SK-N-SH (cell line): ENCODE results near the gene CEP290. TPM values are rescaled to one million over a fixed set of nuclear protein-coding genes. Genes with fewer than 3 reads are reported as not detected.
A peak's percentile ranks its signal among the peaks of the same experiment; 100 is the strongest.

Experiments used
- CTCF ChIA-PET: fragments of 300-600, 350-600 bp; formaldehyde crosslinking; extraction: SDS; loops from one replicate; lab custom pipeline; 2021; lab: Yijun Ruan, JAX
- POLR2A ChIA-PET: fragments of 350-600 bp; sonication (Branson Sonifier 250); formaldehyde crosslinking; extraction: SDS; loops from one replicate; lab custom pipeline; 2020; ENCODE audit warnings: antibody characterized with exemption, inconsistent platforms; lab: Yijun Ruan, JAX
- DNase-seq: peaks from one replicate; pipeline ENCODE4 v3.0.0; 2012
- H2AFZ ChIP-seq: fragments of 200-600 bp; sonication (generic); 2 replicates; pipeline ENCODE4 v1.8.1; 2016; ENCODE audit warnings: antibody characterized with exemption, mild to moderate bottlenecking, low read depth
- H3F3A ChIP-seq: fragments of 200-600 bp; sonication (generic); replicated peaks from 2 replicates; pipeline ENCODE3; 2016; ENCODE audit warnings: antibody characterized with exemption, mild to moderate bottlenecking; ENCODE audit not compliant: insufficient read depth
- H3K27ac ChIP-seq, 2 experiments: fragments of 200-500 bp in 1 of 2; fragments of 200-600 bp in 1 of 2; sonication (Bioruptor generic) in 1 of 2; sonication (generic), shearing (Covaris generic) in 1 of 2; 2 replicates each; pipeline versions ENCODE4 v1.5.1 to v1.6.1; 2014 to 2016; ENCODE audit warnings: low read depth in 2 of 2, inconsistent platforms in 1 of 2, low read length in 1 of 2, mild to moderate bottlenecking in 1 of 2, mixed read lengths in 1 of 2
- H3K27me3 ChIP-seq: fragments of 200-600 bp; sonication (generic), shearing (Covaris generic); 2 replicates; pipeline ENCODE4 v1.6.1; 2016; ENCODE audit warnings: mixed run types; ENCODE audit not compliant: insufficient read depth
- H3K36me3 ChIP-seq, 2 experiments: fragments of 200-500 bp in 1 of 2; fragments of 200-600 bp in 1 of 2; sonication (Bioruptor generic) in 1 of 2; sonication (generic) in 1 of 2; replicated peaks in 1 of 2; 2 replicates each; pipeline versions ENCODE3 to v1.5.1; 2014 to 2016; ENCODE audit warnings: low read length in 1 of 2, mild to moderate bottlenecking in 1 of 2; ENCODE audit not compliant: insufficient read depth in 2 of 2, control insufficient read depth in 1 of 2
- H3K4me1 ChIP-seq, 2 experiments: fragments of 200-500 bp in 1 of 2; fragments of 200-600 bp in 1 of 2; sonication (Bioruptor generic) in 1 of 2; sonication (generic), shearing (Covaris generic) in 1 of 2; 2 replicates each; pipeline versions ENCODE4 v1.5.1 to v1.6.1; 2014 to 2016; ENCODE audit warnings: low read depth in 1 of 2, low read length in 1 of 2, mixed run types in 1 of 2; ENCODE audit not compliant: insufficient read depth in 2 of 2, control insufficient read depth in 1 of 2
- H3K4me2 ChIP-seq: fragments of 200-600 bp; sonication (generic), shearing (Covaris generic); 2 replicates; pipeline ENCODE4 v1.6.1; 2017; ENCODE audit warnings: mixed run types
- H3K4me3 ChIP-seq, 2 experiments: fragments of 200-500 bp in 1 of 2; fragments of 200-600 bp in 1 of 2; sonication (Bioruptor generic) in 1 of 2; sonication (generic), shearing (Covaris generic) in 1 of 2; 2 replicates each; pipeline versions ENCODE4 v1.5.1 to v1.8.1; 2014 to 2016; ENCODE audit warnings: low read depth in 2 of 2, inconsistent platforms in 1 of 2, low read length in 1 of 2, mild to moderate bottlenecking in 1 of 2, mixed read lengths in 1 of 2, moderate library complexity in 1 of 2
- H3K79me2 ChIP-seq: fragments of 200-600 bp; sonication (generic); 2 replicates; pipeline ENCODE4 v1.8.1; 2017; ENCODE audit warnings: mild to moderate bottlenecking; ENCODE audit not compliant: insufficient read depth
- H3K9ac ChIP-seq: fragments of 200-600 bp; sonication (generic); 2 replicates; pipeline ENCODE4 v1.6.1; 2017; ENCODE audit warnings: mixed run types
- H3K9me2 ChIP-seq: fragments of 200-600 bp; sonication (generic); 2 replicates; pipeline ENCODE4 v1.6.1; 2017; ENCODE audit warnings: mixed run types
- H3K9me3 ChIP-seq: fragments of 200-600 bp; sonication (generic); 2 replicates; pipeline ENCODE4 v1.6.1; 2017; ENCODE audit warnings: mixed run types, mild to moderate bottlenecking, moderate library complexity
- H4K20me1 ChIP-seq: fragments of 200-600 bp; sonication (generic); 2 replicates; pipeline ENCODE4 v1.6.1; 2017; ENCODE audit warnings: mild to moderate bottlenecking, mixed run types; ENCODE audit not compliant: insufficient read depth
- ELF1 ChIP-seq: IDR thresholded peaks from 2 replicates; pipeline ENCODE4 v1.4.0; 2012
- GABPA ChIP-seq: IDR thresholded peaks from 2 replicates; pipeline ENCODE4 v1.4.0; 2012; ENCODE audit warnings: low read depth, mild to moderate bottlenecking
- MXI1 ChIP-seq: IDR thresholded peaks from 2 replicates; pipeline ENCODE4 v1.6.1; 2012; ENCODE audit warnings: mild to moderate bottlenecking, low read depth, low read length, improper control_type of control experiment
- PBX3 ChIP-seq: IDR thresholded peaks from 2 replicates; pipeline ENCODE4; 2012
- POLR2AphosphoS5 ChIP-seq: IDR thresholded peaks from 2 replicates; pipeline ENCODE4 v1.6.1; 2012; ENCODE audit warnings: low read depth, low read length
- RAD21 ChIP-seq: IDR thresholded peaks from 2 replicates; pipeline ENCODE4 v1.6.1; 2012; ENCODE audit warnings: mild to moderate bottlenecking, low read length
- RCOR1 ChIP-seq: fragments of 150-350 bp; IDR thresholded peaks from 2 replicates; pipeline ENCODE4 v1.6.1; 2017; ENCODE audit warnings: antibody characterized with exemption, low read length
- SIN3A ChIP-seq: IDR thresholded peaks from 2 replicates; pipeline ENCODE4 v1.6.1; 2012; ENCODE audit warnings: low read depth, mild to moderate bottlenecking, low read length, moderate library complexity, borderline replicate concordance
- SMC3 ChIP-seq: IDR thresholded peaks from 2 replicates; pipeline ENCODE4 v1.6.1; 2012; ENCODE audit warnings: low read depth, low read length, improper control_type of control experiment
- WGBS: methylation state at CpG from one replicate; pipeline ENCODE4 v1.1.6; 2017; ENCODE audit warnings: low lambda C conversion rate; 5-methylcytosine and 5-hydroxymethylcytosine counted together
- polyA plus RNA-seq, 3 experiments: library from polyadenylated mRNA; depleted of rRNA; stranded (reverse); fragments of >200 nt; gene quantifications; 2 replicates each; pipeline ENCODE4 v1.2.3, GENCODE V29; 2012
- TF ChIP-seq, protein P1 (sequence below): fragments of 200-600 bp; sonication (generic); IDR thresholded peaks from 2 replicates; pipeline ENCODE4 v1.6.1; 2017; ENCODE audit warnings: antibody characterized with exemption, mild to moderate bottlenecking, moderate library complexity
- TF ChIP-seq, protein P2 (sequence below): IDR thresholded peaks from 2 replicates; pipeline ENCODE4 v1.4.0; 2012; ENCODE audit warnings: low read depth, borderline replicate concordance
- TF ChIP-seq, protein P3 (sequence below): IDR thresholded peaks from 2 replicates; pipeline ENCODE4 v1.4.0; 2012; ENCODE audit warnings: low read depth, borderline replicate concordance

Gene CEP290
- polyA plus RNA-seq, 1 of the 3 experiments (the other 2 are of a cell fraction) = 8.9 TPM

DNA sequence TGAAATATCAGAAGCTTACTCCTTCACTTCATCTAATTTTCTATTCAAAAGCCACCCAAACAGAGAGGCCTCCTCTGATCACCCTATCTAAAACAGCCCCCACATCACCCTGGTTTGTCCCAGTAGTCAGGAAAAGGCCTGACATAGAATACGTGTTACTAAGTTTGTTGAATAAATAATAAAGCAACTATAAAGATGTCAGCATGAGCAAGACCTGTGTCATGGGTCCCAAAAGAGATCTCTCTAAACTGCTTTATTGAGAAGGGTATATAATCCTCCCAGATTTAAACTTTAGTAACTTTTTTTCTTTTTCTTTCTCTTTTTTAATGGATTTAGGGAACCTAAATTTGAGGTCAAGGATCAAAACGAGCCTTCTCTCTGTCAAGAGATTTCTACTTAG is 85.3 kb downstream of the CEP290 start:
- DNase-seq = no peak
- Histone ChIP-seq H3K36me3 (peaks cover 65 to 70% of the 10 kb centered on the region in 2 experiments), H3K79me2 (no peaks in the 10 kb centered on the region), H3K27ac (no peak overlapping the region), H3K27me3 (no peaks in the 10 kb centered on the region), H3K9me3 (no peaks in the 10 kb centered on the region; the same call in 1 of the 2 replicates), H3K9me2 (no peaks in the 10 kb centered on the region), H3K4me3 (no peak overlapping the region), H3K4me2 (no peak overlapping the region)
- 90% methylated on average over 2 of the region's 2 CpGs for WGBS
- CTCF ChIA-PET = no interaction called here
- POLR2A ChIA-PET = no interaction called here
- TF ChIP-seq SIN3A (no peak), GABPA (no peak), ELF1 (no peak), RCOR1 (no peak)
- TF ChIP-seq, all 33 proteins: peak for 0
- Histone ChIP-seq H4K20me1 (no peaks in the 10 kb centered on the region), H3K9ac (no peak overlapping the region), H3K4me1 (no peaks in the 10 kb centered on the region; a peak in 1 of 4 replicates), H3F3A (peaks cover 6% of the 10 kb centered on the region), H2AFZ (no peak overlapping the region)

GRCh38 chr12:88052686-88053085 is 89.2 kb downstream of the CEP290 start:
- Histone ChIP-seq H3K27me3 (no peaks in the 10 kb centered on the region), H3K9ac (no peak overlapping the region), H2AFZ (no peak overlapping the region), H4K20me1 (no peaks in the 10 kb centered on the region), H3K4me3 (no peak overlapping the region), H3K9me2 (no peaks in the 10 kb centered on the region), H3K4me2 (no peak overlapping the region), H3F3A (peaks cover 13% of the 10 kb centered on the region), H3K27ac (no peak overlapping the region), H3K79me2 (no peaks in the 10 kb centered on the region), H3K4me1 (no peaks in the 10 kb centered on the region), H3K36me3 (peaks cover 72 to 83% of the 10 kb centered on the region in 2 experiments), H3K9me3 (no peaks in the 10 kb centered on the region)
- peak; percentile 83 for TF ChIP-seq RAD21
- TF ChIP-seq, protein P1, sequence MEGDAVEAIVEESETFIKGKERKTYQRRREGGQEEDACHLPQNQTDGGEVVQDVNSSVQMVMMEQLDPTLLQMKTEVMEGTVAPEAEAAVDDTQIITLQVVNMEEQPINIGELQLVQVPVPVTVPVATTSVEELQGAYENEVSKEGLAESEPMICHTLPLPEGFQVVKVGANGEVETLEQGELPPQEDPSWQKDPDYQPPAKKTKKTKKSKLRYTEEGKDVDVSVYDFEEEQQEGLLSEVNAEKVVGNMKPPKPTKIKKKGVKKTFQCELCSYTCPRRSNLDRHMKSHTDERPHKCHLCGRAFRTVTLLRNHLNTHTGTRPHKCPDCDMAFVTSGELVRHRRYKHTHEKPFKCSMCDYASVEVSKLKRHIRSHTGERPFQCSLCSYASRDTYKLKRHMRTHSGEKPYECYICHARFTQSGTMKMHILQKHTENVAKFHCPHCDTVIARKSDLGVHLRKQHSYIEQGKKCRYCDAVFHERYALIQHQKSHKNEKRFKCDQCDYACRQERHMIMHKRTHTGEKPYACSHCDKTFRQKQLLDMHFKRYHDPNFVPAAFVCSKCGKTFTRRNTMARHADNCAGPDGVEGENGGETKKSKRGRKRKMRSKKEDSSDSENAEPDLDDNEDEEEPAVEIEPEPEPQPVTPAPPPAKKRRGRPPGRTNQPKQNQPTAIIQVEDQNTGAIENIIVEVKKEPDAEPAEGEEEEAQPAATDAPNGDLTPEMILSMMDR = peak; percentile 59
- no peak for TF ChIP-seq MXI1
- TF ChIP-seq, protein P2, sequence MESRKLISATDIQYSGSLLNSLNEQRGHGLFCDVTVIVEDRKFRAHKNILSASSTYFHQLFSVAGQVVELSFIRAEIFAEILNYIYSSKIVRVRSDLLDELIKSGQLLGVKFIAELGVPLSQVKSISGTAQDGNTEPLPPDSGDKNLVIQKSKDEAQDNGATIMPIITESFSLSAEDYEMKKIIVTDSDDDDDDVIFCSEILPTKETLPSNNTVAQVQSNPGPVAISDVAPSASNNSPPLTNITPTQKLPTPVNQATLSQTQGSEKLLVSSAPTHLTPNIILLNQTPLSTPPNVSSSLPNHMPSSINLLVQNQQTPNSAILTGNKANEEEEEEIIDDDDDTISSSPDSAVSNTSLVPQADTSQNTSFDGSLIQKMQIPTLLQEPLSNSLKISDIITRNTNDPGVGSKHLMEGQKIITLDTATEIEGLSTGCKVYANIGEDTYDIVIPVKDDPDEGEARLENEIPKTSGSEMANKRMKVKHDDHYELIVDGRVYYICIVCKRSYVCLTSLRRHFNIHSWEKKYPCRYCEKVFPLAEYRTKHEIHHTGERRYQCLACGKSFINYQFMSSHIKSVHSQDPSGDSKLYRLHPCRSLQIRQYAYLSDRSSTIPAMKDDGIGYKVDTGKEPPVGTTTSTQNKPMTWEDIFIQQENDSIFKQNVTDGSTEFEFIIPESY = no peak
- TF ChIP-seq SIN3A = no peak
- TF ChIP-seq, protein P3, sequence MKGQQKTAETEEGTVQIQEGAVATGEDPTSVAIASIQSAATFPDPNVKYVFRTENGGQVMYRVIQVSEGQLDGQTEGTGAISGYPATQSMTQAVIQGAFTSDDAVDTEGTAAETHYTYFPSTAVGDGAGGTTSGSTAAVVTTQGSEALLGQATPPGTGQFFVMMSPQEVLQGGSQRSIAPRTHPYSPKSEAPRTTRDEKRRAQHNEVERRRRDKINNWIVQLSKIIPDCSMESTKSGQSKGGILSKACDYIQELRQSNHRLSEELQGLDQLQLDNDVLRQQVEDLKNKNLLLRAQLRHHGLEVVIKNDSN = no peak
- no peak for TF ChIP-seq PBX3
- peak; percentile 48; the same call in 1 of the 2 replicates for TF ChIP-seq SMC3
- no peak for TF ChIP-seq POLR2AphosphoS5
- 96% methylated on average over 1 of the region's 1 CpG for WGBS
- ChIA-PET CTCF (interaction anchor here (1.0 to 2.2 kb wide), 7 partner anchors 10 to 158 kb away, joined by 3 to 6 read pairs (median 4); no protein-coding TSS in a partner anchor), POLR2A (no interaction called here)
- DNase-seq = peak; percentile 30
